SK-N-SH treated with all-trans-retinoic acid at 6 μM for 48 hours (cell line): Measurements from ENCODE around the gene FBXL16.

Experiments used
- ARNTL ChIP-seq: fragments of 450-650 bp; formaldehyde crosslinking; IDR thresholded peaks from 2 replicates; pipeline ENCODE4 v1.5.0; 2020; ENCODE audit warnings: low read depth, mild to moderate bottlenecking, moderate library complexity, borderline replicate concordance
- BACH2 ChIP-seq: fragments of 250-450 bp; sonication (Bioruptor Pico); IDR thresholded peaks from 2 replicates; pipeline ENCODE4 v1.9.0; 2021; ENCODE audit warnings: mild to moderate bottlenecking, borderline replicate concordance
- ESRRG ChIP-seq: fragments of 250-450 bp; sonication (Bioruptor Pico); IDR thresholded peaks from 2 replicates; pipeline ENCODE4 v1.6.1; 2021; ENCODE audit warnings: mild to moderate bottlenecking
- ISL1 ChIP-seq: fragments of 250-450 bp; sonication (Bioruptor Pico); IDR thresholded peaks from 2 replicates; pipeline ENCODE4 v2.1.2; 2022; ENCODE audit warnings: mild to moderate bottlenecking, moderate library complexity
- PPARA ChIP-seq: fragments of 250-450 bp; sonication (Bioruptor Pico); IDR thresholded peaks from 2 replicates; pipeline ENCODE4 v1.5.0; 2020; ENCODE audit warnings: mild to moderate bottlenecking, borderline replicate concordance
- RARB ChIP-seq: fragments of 250-450 bp; sonication (Bioruptor Pico); IDR thresholded peaks from 2 replicates; pipeline ENCODE4 v1.8.0; 2021; ENCODE audit warnings: mild to moderate bottlenecking, moderate library complexity
- SNAI2 ChIP-seq: fragments of 250-450 bp; sonication (Bioruptor Pico); IDR thresholded peaks from 2 replicates; pipeline ENCODE4 v1.5.0; 2020; ENCODE audit warnings: mild to moderate bottlenecking, moderate library complexity
- TCF4 ChIP-seq: fragments of 250-450 bp; sonication (Bioruptor Pico); IDR thresholded peaks from 2 replicates; pipeline ENCODE4 v1.8.0; 2021; ENCODE audit warnings: mild to moderate bottlenecking, moderate library complexity, borderline replicate concordance
- TOX ChIP-seq: fragments of 250-450 bp; sonication (Bioruptor Pico); IDR thresholded peaks from 2 replicates; pipeline ENCODE4 v1.8.0; 2021; ENCODE audit warnings: mild to moderate bottlenecking, moderate library complexity, borderline replicate concordance
- TF ChIP-seq, protein P1 (sequence below): fragments of 250-450 bp; sonication (Bioruptor Pico); IDR thresholded peaks from 2 replicates; pipeline ENCODE4 v1.8.0; 2020; ENCODE audit warnings: mild to moderate bottlenecking, moderate library complexity, borderline replicate concordance
- TF ChIP-seq, protein P2 (sequence below): fragments of 250-450 bp; sonication (Bioruptor Pico); IDR thresholded peaks from 2 replicates; pipeline ENCODE4 v1.5.0; 2020; ENCODE audit warnings: mild to moderate bottlenecking, moderate library complexity
- TF ChIP-seq, protein P3 (sequence below): fragments of 250-450 bp; sonication (Bioruptor Pico); IDR thresholded peaks from 2 replicates; pipeline ENCODE4 v1.5.1; 2021; ENCODE audit warnings: mild to moderate bottlenecking, moderate library complexity

DNA sequence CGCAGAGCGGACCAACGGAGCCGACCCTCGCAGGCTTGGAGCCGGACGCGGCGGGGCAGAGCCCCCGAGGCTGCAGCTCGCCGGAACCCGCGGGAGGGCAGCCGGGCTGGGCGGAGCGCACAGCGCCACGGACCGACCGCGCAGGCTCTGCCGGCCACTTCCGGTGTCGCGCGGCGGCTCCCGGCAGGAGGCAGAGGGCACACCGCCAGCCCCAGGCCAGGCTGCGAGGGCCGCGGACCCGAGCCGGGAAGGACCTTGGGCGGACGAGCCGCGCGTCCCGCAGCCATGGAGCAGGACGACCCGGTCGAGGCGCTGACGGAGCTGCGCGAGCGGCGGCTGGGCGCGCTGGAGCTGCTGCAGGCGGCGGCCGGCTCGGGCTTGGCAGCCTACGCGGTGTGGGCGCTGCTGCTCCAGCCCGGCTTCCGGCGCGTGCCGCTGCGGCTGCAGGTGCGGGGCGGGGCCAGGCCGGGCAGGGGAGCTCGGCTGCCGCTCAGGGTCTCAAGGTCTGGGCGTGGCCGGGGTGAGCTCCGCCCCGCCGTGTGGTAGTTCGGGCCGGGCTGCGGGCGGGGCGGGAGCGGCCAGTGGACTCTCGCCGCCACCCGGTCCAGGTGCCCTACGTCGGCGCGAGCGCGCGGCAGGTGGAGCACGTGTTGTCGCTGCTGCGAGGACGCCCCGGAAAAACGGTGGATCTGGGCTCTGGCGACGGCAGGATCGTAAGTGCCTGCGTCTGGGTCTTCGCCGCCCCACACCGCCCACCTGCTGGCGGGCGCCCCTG lies 15.6 kb upstream of the FBXL16 start, which contains the start of gene ANTKMT:
- TF ChIP-seq, protein P1, sequence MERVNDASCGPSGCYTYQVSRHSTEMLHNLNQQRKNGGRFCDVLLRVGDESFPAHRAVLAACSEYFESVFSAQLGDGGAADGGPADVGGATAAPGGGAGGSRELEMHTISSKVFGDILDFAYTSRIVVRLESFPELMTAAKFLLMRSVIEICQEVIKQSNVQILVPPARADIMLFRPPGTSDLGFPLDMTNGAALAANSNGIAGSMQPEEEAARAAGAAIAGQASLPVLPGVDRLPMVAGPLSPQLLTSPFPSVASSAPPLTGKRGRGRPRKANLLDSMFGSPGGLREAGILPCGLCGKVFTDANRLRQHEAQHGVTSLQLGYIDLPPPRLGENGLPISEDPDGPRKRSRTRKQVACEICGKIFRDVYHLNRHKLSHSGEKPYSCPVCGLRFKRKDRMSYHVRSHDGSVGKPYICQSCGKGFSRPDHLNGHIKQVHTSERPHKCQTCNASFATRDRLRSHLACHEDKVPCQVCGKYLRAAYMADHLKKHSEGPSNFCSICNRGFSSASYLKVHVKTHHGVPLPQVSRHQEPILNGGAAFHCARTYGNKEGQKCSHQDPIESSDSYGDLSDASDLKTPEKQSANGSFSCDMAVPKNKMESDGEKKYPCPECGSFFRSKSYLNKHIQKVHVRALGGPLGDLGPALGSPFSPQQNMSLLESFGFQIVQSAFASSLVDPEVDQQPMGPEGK (CRISPR knock-in tag) = no peak
- TF ChIP-seq ARNTL (CRISPR knock-in tag) = no peak
- TF ChIP-seq ESRRG (CRISPR knock-in tag) = no peak
- no peak for TF ChIP-seq TOX (CRISPR knock-in tag)
- no peak for TF ChIP-seq BACH2 (CRISPR knock-in tag)
- TF ChIP-seq, protein P2, sequence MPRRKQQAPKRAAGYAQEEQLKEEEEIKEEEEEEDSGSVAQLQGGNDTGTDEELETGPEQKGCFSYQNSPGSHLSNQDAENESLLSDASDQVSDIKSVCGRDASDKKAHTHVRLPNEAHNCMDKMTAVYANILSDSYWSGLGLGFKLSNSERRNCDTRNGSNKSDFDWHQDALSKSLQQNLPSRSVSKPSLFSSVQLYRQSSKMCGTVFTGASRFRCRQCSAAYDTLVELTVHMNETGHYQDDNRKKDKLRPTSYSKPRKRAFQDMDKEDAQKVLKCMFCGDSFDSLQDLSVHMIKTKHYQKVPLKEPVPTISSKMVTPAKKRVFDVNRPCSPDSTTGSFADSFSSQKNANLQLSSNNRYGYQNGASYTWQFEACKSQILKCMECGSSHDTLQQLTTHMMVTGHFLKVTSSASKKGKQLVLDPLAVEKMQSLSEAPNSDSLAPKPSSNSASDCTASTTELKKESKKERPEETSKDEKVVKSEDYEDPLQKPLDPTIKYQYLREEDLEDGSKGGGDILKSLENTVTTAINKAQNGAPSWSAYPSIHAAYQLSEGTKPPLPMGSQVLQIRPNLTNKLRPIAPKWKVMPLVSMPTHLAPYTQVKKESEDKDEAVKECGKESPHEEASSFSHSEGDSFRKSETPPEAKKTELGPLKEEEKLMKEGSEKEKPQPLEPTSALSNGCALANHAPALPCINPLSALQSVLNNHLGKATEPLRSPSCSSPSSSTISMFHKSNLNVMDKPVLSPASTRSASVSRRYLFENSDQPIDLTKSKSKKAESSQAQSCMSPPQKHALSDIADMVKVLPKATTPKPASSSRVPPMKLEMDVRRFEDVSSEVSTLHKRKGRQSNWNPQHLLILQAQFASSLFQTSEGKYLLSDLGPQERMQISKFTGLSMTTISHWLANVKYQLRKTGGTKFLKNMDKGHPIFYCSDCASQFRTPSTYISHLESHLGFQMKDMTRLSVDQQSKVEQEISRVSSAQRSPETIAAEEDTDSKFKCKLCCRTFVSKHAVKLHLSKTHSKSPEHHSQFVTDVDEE (CRISPR knock-in tag) = 0 out of 2 replicates have a peak, but pooled peaks have one; percentile 23
- no peak for TF ChIP-seq PPARA (CRISPR knock-in tag)
- TF ChIP-seq SNAI2 (CRISPR knock-in tag) = no peak
- TF ChIP-seq RARB (CRISPR knock-in tag) = no peak
- TF ChIP-seq ISL1 = no peak
- TF ChIP-seq TCF4 (CRISPR knock-in tag) = no peak
- TF ChIP-seq, protein P3, sequence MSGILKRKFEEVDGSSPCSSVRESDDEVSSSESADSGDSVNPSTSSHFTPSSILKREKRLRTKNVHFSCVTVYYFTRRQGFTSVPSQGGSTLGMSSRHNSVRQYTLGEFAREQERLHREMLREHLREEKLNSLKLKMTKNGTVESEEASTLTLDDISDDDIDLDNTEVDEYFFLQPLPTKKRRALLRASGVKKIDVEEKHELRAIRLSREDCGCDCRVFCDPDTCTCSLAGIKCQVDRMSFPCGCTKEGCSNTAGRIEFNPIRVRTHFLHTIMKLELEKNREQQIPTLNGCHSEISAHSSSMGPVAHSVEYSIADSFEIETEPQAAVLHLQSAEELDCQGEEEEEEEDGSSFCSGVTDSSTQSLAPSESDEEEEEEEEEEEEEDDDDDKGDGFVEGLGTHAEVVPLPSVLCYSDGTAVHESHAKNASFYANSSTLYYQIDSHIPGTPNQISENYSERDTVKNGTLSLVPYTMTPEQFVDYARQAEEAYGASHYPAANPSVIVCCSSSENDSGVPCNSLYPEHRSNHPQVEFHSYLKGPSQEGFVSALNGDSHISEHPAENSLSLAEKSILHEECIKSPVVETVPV (CRISPR knock-in tag) = no peak
